Testis (tissue), 3 donors: ENCODE data around the gene CFL1. TPM values are rescaled to one million over a fixed set of nuclear protein-coding genes. Genes with fewer than 3 reads are reported as not detected.

Experiments
- DNase-seq: peaks from one replicate; pipeline ENCODE4 v3.0.0-alpha.2; 2019
- H3K27ac ChIP-seq, 2 donors: fragments of 200-600 bp; sonication (generic); one replicate each; pipeline ENCODE4 v1.5.1; 2019
- H3K27me3 ChIP-seq: fragments of 200-600 bp; sonication (generic); one replicate; pipeline ENCODE4 v1.5.1; 2019
- H3K36me3 ChIP-seq: fragments of 200-600 bp; sonication (generic); one replicate; pipeline ENCODE4 v1.5.1; 2017; ENCODE audit warnings: low read depth; ENCODE audit errors: missing control alignments
- H3K4me1 ChIP-seq: fragments of 200-600 bp; sonication (generic); one replicate; pipeline ENCODE4 v1.5.1; 2019
- H3K4me3 ChIP-seq, 2 donors: fragments of 200-600 bp; sonication (generic); one replicate each; pipeline ENCODE4 v1.5.1; 2017 to 2019
- H3K9me3 ChIP-seq: fragments of 200-600 bp; sonication (generic); one replicate; pipeline ENCODE4 v1.5.1; 2017
- CTCF ChIP-seq, 3 experiments: fragments of 450-650 bp in 2 of 3; fragments of 200-600 bp in 1 of 3; sonication (generic) in 1 of 3; IDR thresholded peaks; one replicate each; pipeline ENCODE4 v1.5.1; 2016 to 2019; ENCODE audit warnings: antibody characterized with exemption in 3 of 3, mild to moderate bottlenecking in 2 of 3, moderate library complexity in 1 of 3
- POLR2A ChIP-seq: fragments of 450-650 bp; IDR thresholded peaks from one replicate; pipeline ENCODE4 v1.6.1; 2017; ENCODE audit warnings: antibody characterized with exemption, mild to moderate bottlenecking, moderate library complexity
- WGBS, 2 donors: methylation state at CpG; one replicate each; pipeline ENCODE4 v1.1.5; 2018; 5-methylcytosine and 5-hydroxymethylcytosine counted together
- intact Hi-C: fragments of 100-400 bp; cut with DNase I; formaldehyde crosslinking; loops from one replicate; pipeline ENCODE4 v1.15.1; 2023; ENCODE audit warnings: low total_unique reads
- polyA plus RNA-seq: library from polyadenylated mRNA; stranded (reverse); fragments of 350-450 nt; fragmentation: Illumina TruSeq; extraction: RNeasy Lipid Tissue Mini Kit (QIAGEN cat#74804); gene quantifications from one replicate; pipeline ENCODE4 v1.2.3, GENCODE V29; 2014; ENCODE audit warnings: low read depth, low replicate concordance; ENCODE audit not compliant: insufficient read depth
- total RNA-seq, 2 donors: library from RNA; depleted of rRNA; stranded (reverse); fragments of >200 nt; gene quantifications; one replicate each; pipeline ENCODE4 v1.2.3, GENCODE V29; 2016

The CFL1 gene
- total and polyA plus RNA-seq, 3 donors from 2014 or later, result 522 to 647 (median 570) TPM

GRCh38 chr11:65857500-65857852 lies 504 bp downstream of the CFL1 start:
- H3K9me3 ChIP-seq, result no peaks in the 10 kb centered on the region
- WGBS, 2 donors, result 2% methylated on average over 28 of the region's 49 CpGs; no CpG with 5 or more reads in 1 of the 2 donors
- H3K4me3 ChIP-seq, result peak overlapping the region; percentile 85 to 97
- peak overlapping the region; percentile 88 to 94 for H3K27ac ChIP-seq
- H3K4me1 ChIP-seq, result peaks cover 13% of the 10 kb centered on the region
- DNase-seq, result peak; percentile 55
- intact Hi-C loops, result no loop called here
- no peak for TF ChIP-seq CTCF (IDR thresholded peaks at IDR 0.05)
- TF ChIP-seq POLR2A, result no peak
- H3K36me3 ChIP-seq, result no peaks in the 10 kb centered on the region
- no peaks in the 10 kb centered on the region for H3K27me3 ChIP-seq

GRCh38 chr11:65856689-65857499 lies 1.1 kb downstream of the CFL1 start:
- intact Hi-C loops, result no loop called here
- no peaks in the 10 kb centered on the region for H3K36me3 ChIP-seq
- TF ChIP-seq CTCF (IDR thresholded peaks at IDR 0.05), result no peak
- TF ChIP-seq POLR2A, result no peak
- H3K4me1 ChIP-seq, result peaks cover 13% of the 10 kb centered on the region
- 2 to 10% methylated on average over 5 to 56 of the region's 57 CpGs for WGBS, 2 donors
- no peaks in the 10 kb centered on the region for H3K27me3 ChIP-seq
- peak overlapping the region; percentile 85 to 97 for H3K4me3 ChIP-seq
- H3K27ac ChIP-seq, result peak overlapping the region; percentile 88 to 94
- no peaks in the 10 kb centered on the region for H3K9me3 ChIP-seq
- peak; percentile 90 for DNase-seq

GRCh38 chr11:65855927-65856363 lies 2.0 kb downstream of the CFL1 start:
- H3K27ac ChIP-seq, result no peak overlapping the region
- no peak for TF ChIP-seq POLR2A
- no peak for TF ChIP-seq CTCF (IDR thresholded peaks at IDR 0.05)
- no peak overlapping the region for H3K4me3 ChIP-seq
- peaks cover 6% of the 10 kb centered on the region for H3K4me1 ChIP-seq
- WGBS, 2 donors, result 62 to 76% methylated on average over 15 of the region's 15 CpGs
- DNase-seq, result no peak
- intact Hi-C loops, result no loop called here
- H3K27me3 ChIP-seq, result no peaks in the 10 kb centered on the region
- H3K9me3 ChIP-seq, result no peaks in the 10 kb centered on the region
- H3K36me3 ChIP-seq, result no peaks in the 10 kb centered on the region

GRCh38 chr11:65854852-65855837 lies 2.8 kb downstream of the CFL1 start:
- Histone ChIP-seq H3K4me3 (no peak overlapping the region), H3K4me1 (peaks cover 6% of the 10 kb centered on the region), H3K27ac (no peak overlapping the region), H3K36me3 (no peaks in the 10 kb centered on the region), H3K9me3 (no peaks in the 10 kb centered on the region), H3K27me3 (no peaks in the 10 kb centered on the region)
- WGBS, 2 donors, result 71 to 75% methylated on average over 15 of the region's 15 CpGs
- TF ChIP-seq CTCF (IDR thresholded peaks at IDR 0.05), result no peak
- no peak for TF ChIP-seq POLR2A
- no peak for DNase-seq
- intact Hi-C loops, result no loop called here
